ENCODE data around the gene UBR4.

- TF ChIP-seq CTCF (conservative IDR thresholded peaks at IDR 0.05; ENCODE audit: low read depth in 2 of 2) (no peak), ZNF462 (CRISPR knock-in tag; IDR thresholded peaks at IDR 0.05) (no peak), POLR2AphosphoS5 (IDR thresholded peaks at IDR 0.05; ENCODE audit: low read depth) (no peak), JUNB (IDR thresholded peaks at IDR 0.05; ENCODE audit: unreplicated experiment) (no peak), EZH2 (IDR thresholded peaks at IDR 0.05; ENCODE audit: low read depth, unreplicated experiment) (no peak), ZNF114 (CRISPR knock-in tag; IDR thresholded peaks at IDR 0.05) (no peak), CREB1 (CRISPR knock-in tag; IDR thresholded peaks at IDR 0.05; ENCODE audit: low read depth) (no peak), EZH2phosphoT487 (IDR thresholded peaks at IDR 0.05; ENCODE audit: unreplicated experiment) (no peak), STAT1 (IDR thresholded peaks at IDR 0.05; ENCODE audit: unreplicated experiment) (no peak), NANOG (IDR thresholded peaks at IDR 0.05; ENCODE audit: borderline replicate concordance) (no peak)
- TF ChIP-seq, protein P1, sequence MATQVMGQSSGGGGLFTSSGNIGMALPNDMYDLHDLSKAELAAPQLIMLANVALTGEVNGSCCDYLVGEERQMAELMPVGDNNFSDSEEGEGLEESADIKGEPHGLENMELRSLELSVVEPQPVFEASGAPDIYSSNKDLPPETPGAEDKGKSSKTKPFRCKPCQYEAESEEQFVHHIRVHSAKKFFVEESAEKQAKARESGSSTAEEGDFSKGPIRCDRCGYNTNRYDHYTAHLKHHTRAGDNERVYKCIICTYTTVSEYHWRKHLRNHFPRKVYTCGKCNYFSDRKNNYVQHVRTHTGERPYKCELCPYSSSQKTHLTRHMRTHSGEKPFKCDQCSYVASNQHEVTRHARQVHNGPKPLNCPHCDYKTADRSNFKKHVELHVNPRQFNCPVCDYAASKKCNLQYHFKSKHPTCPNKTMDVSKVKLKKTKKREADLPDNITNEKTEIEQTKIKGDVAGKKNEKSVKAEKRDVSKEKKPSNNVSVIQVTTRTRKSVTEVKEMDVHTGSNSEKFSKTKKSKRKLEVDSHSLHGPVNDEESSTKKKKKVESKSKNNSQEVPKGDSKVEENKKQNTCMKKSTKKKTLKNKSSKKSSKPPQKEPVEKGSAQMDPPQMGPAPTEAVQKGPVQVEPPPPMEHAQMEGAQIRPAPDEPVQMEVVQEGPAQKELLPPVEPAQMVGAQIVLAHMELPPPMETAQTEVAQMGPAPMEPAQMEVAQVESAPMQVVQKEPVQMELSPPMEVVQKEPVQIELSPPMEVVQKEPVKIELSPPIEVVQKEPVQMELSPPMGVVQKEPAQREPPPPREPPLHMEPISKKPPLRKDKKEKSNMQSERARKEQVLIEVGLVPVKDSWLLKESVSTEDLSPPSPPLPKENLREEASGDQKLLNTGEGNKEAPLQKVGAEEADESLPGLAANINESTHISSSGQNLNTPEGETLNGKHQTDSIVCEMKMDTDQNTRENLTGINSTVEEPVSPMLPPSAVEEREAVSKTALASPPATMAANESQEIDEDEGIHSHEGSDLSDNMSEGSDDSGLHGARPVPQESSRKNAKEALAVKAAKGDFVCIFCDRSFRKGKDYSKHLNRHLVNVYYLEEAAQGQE (IDR thresholded peaks at IDR 0.05; ENCODE audit: unreplicated experiment), result no peak
- TF ChIP-seq, protein P2, sequence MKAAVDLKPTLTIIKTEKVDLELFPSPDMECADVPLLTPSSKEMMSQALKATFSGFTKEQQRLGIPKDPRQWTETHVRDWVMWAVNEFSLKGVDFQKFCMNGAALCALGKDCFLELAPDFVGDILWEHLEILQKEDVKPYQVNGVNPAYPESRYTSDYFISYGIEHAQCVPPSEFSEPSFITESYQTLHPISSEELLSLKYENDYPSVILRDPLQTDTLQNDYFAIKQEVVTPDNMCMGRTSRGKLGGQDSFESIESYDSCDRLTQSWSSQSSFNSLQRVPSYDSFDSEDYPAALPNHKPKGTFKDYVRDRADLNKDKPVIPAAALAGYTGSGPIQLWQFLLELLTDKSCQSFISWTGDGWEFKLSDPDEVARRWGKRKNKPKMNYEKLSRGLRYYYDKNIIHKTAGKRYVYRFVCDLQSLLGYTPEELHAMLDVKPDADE (IDR thresholded peaks at IDR 0.05), result no peak
Observed at GRCh38 chr1:19154876-19155275, 55.2 kb downstream of the UBR4 start.

All from GM23338 (cell line).